GM12878 (cell line): ENCODE results near the gene ZDHHC5. TPM values are rescaled to one million over a fixed set of nuclear protein-coding genes. Genes with fewer than 3 reads are reported as not detected.

Source experiments
- ATAC-seq: fragments of 200-7000 bp; cut with Tn5 transposase; 3 replicates; pipeline ENCODE4 v1.9.1; 2020; ENCODE audit warnings: mild to moderate bottlenecking, moderate library complexity
- BruUV-seq: library from RNA; stranded (reverse); fragments of 400-500 nt; replicated peaks from 2 replicates; lab custom pipeline; 2021; lab: Mats Ljungman, UMichigan
- CTCF ChIA-PET: fragments of 300-600 bp; sonication (Branson Sonifier 250); formaldehyde crosslinking; extraction: SDS; loops from one replicate; lab custom pipeline; 2021; ENCODE audit warnings: inconsistent platforms; lab: Yijun Ruan, JAX
- POLR2A ChIA-PET: fragments of 350-600 bp; formaldehyde crosslinking; extraction: SDS; loops from one replicate; lab custom pipeline; 2021; ENCODE audit warnings: inconsistent platforms; lab: Charles Lee
- RAD21 ChIA-PET: fragments of 300-600 bp; sonication (Branson Sonifier 250); formaldehyde crosslinking; loops from one replicate; lab custom pipeline; 2023; ENCODE audit warnings: antibody characterized with exemption; ENCODE audit not compliant: unreplicated experiment; lab: Charles Lee
- SMC1A ChIA-PET: fragments of 300-600 bp; sonication (Branson Sonifier 250); formaldehyde crosslinking; loops from one replicate; lab custom pipeline; 2023; ENCODE audit not compliant: unreplicated experiment, uncharacterized antibody; lab: Charles Lee
- DNase-seq: peaks from one replicate; pipeline ENCODE4 v3.0.0-alpha.2; 2011; ENCODE audit warnings: low read depth, low spot score
- FAIRE-seq: peaks from 3 replicates; lab custom pipeline; 2011; peaks lifted over from hg19 to GRCh38; lab: Jason Lieb, UNC
- H2AFZ ChIP-seq: 2 replicates; pipeline ENCODE4 v1.6.0; 2011; ENCODE audit warnings: low read depth, low read length, control low read depth; ENCODE audit not compliant: control insufficient read depth
- H3K27ac ChIP-seq: 2 replicates; pipeline ENCODE4 v1.5.1; 2011; ENCODE audit warnings: control low read depth; ENCODE audit not compliant: control insufficient read depth, insufficient read depth
- H3K27me3 ChIP-seq, 2 experiments: replicated peaks in 1 of 2; 2 replicates each; pipeline versions ENCODE4 v1.6.0 to v1.6.1; 2011; ENCODE audit warnings: low read length in 1 of 2; ENCODE audit not compliant: control insufficient read depth in 2 of 2, insufficient read depth in 2 of 2
- H3K36me3 ChIP-seq, 2 experiments: 2 replicates each; pipeline ENCODE4 v1.5.1; 2011; ENCODE audit warnings: low read length in 1 of 2; ENCODE audit not compliant: control insufficient read depth in 2 of 2, insufficient read depth in 2 of 2
- H3K4me1 ChIP-seq: 2 replicates; pipeline ENCODE4 v1.6.1; 2011; ENCODE audit warnings: mild to moderate bottlenecking, low read length, moderate library complexity, mixed read lengths; ENCODE audit not compliant: control insufficient read depth, insufficient read depth
- H3K4me2 ChIP-seq: 2 replicates; pipeline ENCODE4 v1.6.0; 2011; ENCODE audit warnings: control low read depth; ENCODE audit not compliant: control insufficient read depth, insufficient read depth
- H3K4me3 ChIP-seq: fragments of 200-600 bp; sonication (generic); 2 replicates; pipeline ENCODE4 v1.5.1; 2016
- H3K79me2 ChIP-seq: 2 replicates; pipeline ENCODE4 v1.6.0; 2011; ENCODE audit warnings: low read length; ENCODE audit not compliant: control insufficient read depth, insufficient read depth
- H3K9ac ChIP-seq: 2 replicates; pipeline ENCODE4 v1.8.0; 2011; ENCODE audit warnings: low read length, control low read depth, mixed read lengths; ENCODE audit not compliant: control insufficient read depth, insufficient read depth
- H3K9me3 ChIP-seq: replicated peaks from 3 replicates; pipeline ENCODE4 v1.5.1; 2011; ENCODE audit warnings: mild to moderate bottlenecking, low read length; ENCODE audit not compliant: control insufficient read depth, insufficient read depth
- H4K20me1 ChIP-seq: 2 replicates; pipeline ENCODE4 v1.6.0; 2011; ENCODE audit not compliant: control insufficient read depth, insufficient read depth
- EGR1 ChIP-seq, 2 experiments: IDR thresholded peaks; 1 replicate in 1 of 2; 2 replicates in 1 of 2; pipeline ENCODE4 v1.6.1; 2011 to 2012; ENCODE audit warnings: low read depth in 2 of 2, low read length in 2 of 2, borderline replicate concordance in 1 of 2, mild to moderate bottlenecking in 1 of 2, moderate library complexity in 1 of 2
- RUNX3 ChIP-seq: IDR thresholded peaks from 2 replicates; pipeline ENCODE4 v1.6.1; 2012; ENCODE audit warnings: low read length, inconsistent platforms
- SP1 ChIP-seq: IDR thresholded peaks from one replicate; pipeline ENCODE4 v1.6.1; 2011; ENCODE audit warnings: low read depth, low read length
- WGBS: methylation state at CpG from one replicate; pipeline ENCODE4 v1.1.6; 2016; ENCODE audit warnings: low lambda C conversion rate; ENCODE audit not compliant: insufficient replicate concordance, insufficient coverage; ENCODE audit errors: missing lambda C conversion rate; 5-methylcytosine and 5-hydroxymethylcytosine counted together
- in situ Hi-C: fragments of 300-500 bp; cut with MboI; formaldehyde crosslinking; loops from 9 replicates; pipeline ENCODE4 v1.14.3; 2018; ENCODE audit warnings: mixed read lengths
- intact Hi-C: fragments of 100-400 bp; cut with micrococcal nuclease; formaldehyde crosslinking; loops from one replicate; pipeline ENCODE4 v1.14.2; 2022; ENCODE audit not compliant: unreplicated experiment
- polyA plus RNA-seq, 11 experiments: library from polyadenylated mRNA; depleted of rRNA in 4 of 11; unstranded in 6 of 11; stranded (reverse) in 5 of 11; fragments of >200 nt; fragmentation: Nextera tagmentation in 4 of 11; fragmentation: Illumina TruSeq in 1 of 11; extraction: Ambion mirVana in 4 of 11; extraction: Trizol in 1 of 11; gene quantifications; 1 replicate in 1 of 11; 2 replicates in 10 of 11; pipeline versions ENCODE4 v1.2.1 to v1.2.3, GENCODE V29; 2011 to 2016; ENCODE audit warnings: inconsistent platforms in 2 of 11, missing spikeins in 2 of 11, low read depth in 1 of 11
- total RNA-seq, 4 experiments: library from RNA; depleted of rRNA in 3 of 4; stranded (reverse); fragments of >200 nt in 3 of 4; fragmentation: Illumina TruSeq in 1 of 4; extraction: Trizol in 1 of 4; gene quantifications; 2 replicates each; pipeline versions ENCODE4 v1.2.1 to v1.2.3, GENCODE V29; 2013 to 2021
- TF ChIP-seq, protein P1 (sequence below): fragments of 450-650 bp; IDR thresholded peaks from 2 replicates; pipeline ENCODE4 v1.6.1; 2016; ENCODE audit warnings: mild to moderate bottlenecking

The ZDHHC5 gene
- total and polyA plus RNA-seq, 10 of the 15 experiments (the other 5 are each of a cell fraction or from before 2014, with no cell fraction given) = 3.9 to 61.3 (median 37.6) TPM

GRCh38 chr11:57668434-57668782 is 494 bp downstream of the ZDHHC5 start:
- H3K27me3 ChIP-seq = no peaks in the 10 kb centered on the region
- SMC1A ChIA-PET = no interaction called here
- POLR2A ChIA-PET = interaction anchor here (1.7 to 2.3 kb wide), 2 partner anchors 10 to 74 kb away, joined by 5 to 7 read pairs; partner anchors contain the start of genes CLP1 and SELENOH
- RAD21 ChIA-PET = interaction anchor here (4.8 kb wide), 1 partner anchor 132 kb away, joined by 22 read pairs; no protein-coding TSS in a partner anchor
- intact Hi-C loops (loop anchor here (5.0 kb wide), 1 partner anchor 1889 kb away; no protein-coding TSS in a partner anchor), in situ Hi-C loops (loop anchor here (10.0 kb wide), 1 partner anchor 856 kb away; no protein-coding TSS in a partner anchor)
- H3K27ac ChIP-seq = peak overlapping the region; percentile 99
- ATAC-seq (peak; percentile 24), DNase-seq (no peak), FAIRE-seq (no peak)
- BruUV-seq = no TSS peak
- H3K9me3 ChIP-seq = no peaks in the 10 kb centered on the region
- peak overlapping the region; percentile 90 for H3K4me3 ChIP-seq
- peak overlapping the region; percentile 87 for H3K4me2 ChIP-seq
- peak overlapping the region; percentile 72 for H2AFZ ChIP-seq
- CTCF ChIA-PET = interaction anchor here (0.6 to 4.3 kb wide), 2 partner anchors 11 to 132 kb away, joined by 3 to 28 read pairs; partner anchors contain the start of gene CLP1
- WGBS = 0% methylated on average over 23 of the region's 31 CpGs
- H3K9ac ChIP-seq = peak overlapping the region; percentile 89
- H4K20me1 ChIP-seq = peaks cover 7% of the 10 kb centered on the region; the same call in 1 of the 2 replicates
- H3K79me2 ChIP-seq = peaks cover 54% of the 10 kb centered on the region
- H3K36me3 ChIP-seq = peaks cover 4 to 11% of the 10 kb centered on the region in 2 experiments
- H3K4me1 ChIP-seq = peaks cover 7% of the 10 kb centered on the region
- TF ChIP-seq, protein P1, sequence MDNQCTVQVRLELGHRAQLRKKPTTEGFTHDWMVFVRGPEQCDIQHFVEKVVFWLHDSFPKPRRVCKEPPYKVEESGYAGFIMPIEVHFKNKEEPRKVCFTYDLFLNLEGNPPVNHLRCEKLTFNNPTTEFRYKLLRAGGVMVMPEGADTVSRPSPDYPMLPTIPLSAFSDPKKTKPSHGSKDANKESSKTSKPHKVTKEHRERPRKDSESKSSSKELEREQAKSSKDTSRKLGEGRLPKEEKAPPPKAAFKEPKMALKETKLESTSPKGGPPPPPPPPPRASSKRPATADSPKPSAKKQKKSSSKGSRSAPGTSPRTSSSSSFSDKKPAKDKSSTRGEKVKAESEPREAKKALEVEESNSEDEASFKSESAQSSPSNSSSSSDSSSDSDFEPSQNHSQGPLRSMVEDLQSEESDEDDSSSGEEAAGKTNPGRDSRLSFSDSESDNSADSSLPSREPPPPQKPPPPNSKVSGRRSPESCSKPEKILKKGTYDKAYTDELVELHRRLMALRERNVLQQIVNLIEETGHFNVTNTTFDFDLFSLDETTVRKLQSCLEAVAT = peak; percentile 62
- TF ChIP-seq EGR1 (IDR thresholded peaks at IDR 0.05; ENCODE audit: borderline replicate concordance in 1 of 2, low read depth in 2 of 2, low read length in 2 of 2) (peak in 1 of 2 experiments; percentile 39; a peak in 1 of 3 replicates), SP1 (no peak), RUNX3 (peak; percentile 27; the same call in 1 of the 2 replicates)
- TF ChIP-seq, all 136 proteins: peak for 3
